HepG2 (cell line): Measurements from ENCODE around the gene PDE3A. TPM values are rescaled to one million over a fixed set of nuclear protein-coding genes. Genes with fewer than 3 reads are reported as not detected.

Source experiments
- ATAC-seq: fragments of 200-7000 bp; cut with Tn5 transposase; 3 replicates; pipeline ENCODE4 v1.9.1; 2020; ENCODE audit warnings: mild to moderate bottlenecking, moderate library complexity
- BruUV-seq: library from RNA; stranded (reverse); fragments of 400-500 nt; replicated peaks from 2 replicates; lab custom pipeline; 2021; lab: Mats Ljungman, UMichigan
- CTCF ChIA-PET: fragments of 300-600 bp; formaldehyde crosslinking; extraction: SDS; loops from one replicate; lab custom pipeline; 2021; ENCODE audit warnings: low total read pairs, inconsistent platforms, low intra/inter-chr PET ratio; lab: Yijun Ruan, JAX
- POLR2A ChIA-PET: fragments of 350-600 bp; sonication (Branson Sonifier 250); formaldehyde crosslinking; loops from one replicate; lab custom pipeline; 2020; ENCODE audit warnings: antibody characterized with exemption, inconsistent platforms; lab: Yijun Ruan, JAX
- DNase-seq: peaks from one replicate; pipeline ENCODE4 v3.0.0-alpha.2; 2015; ENCODE audit warnings: low spot score
- FAIRE-seq: peaks from 3 replicates; lab custom pipeline; 2011; peaks lifted over from hg19 to GRCh38; lab: Jason Lieb, UNC
- H2AFZ ChIP-seq: one replicate; pipeline ENCODE4 v1.6.1; 2011; ENCODE audit warnings: low read length, inconsistent platforms
- H3K27ac ChIP-seq: fragments of 300-600 bp; 3 replicates; pipeline ENCODE4 v1.8.0; 2011; ENCODE audit warnings: mixed run types, mild to moderate bottlenecking, mixed read lengths, low read length, inconsistent platforms; ENCODE audit not compliant: insufficient read depth; ENCODE audit errors: extremely low read length
- H3K27me3 ChIP-seq, 2 experiments: fragments of 200-600 bp in 1 of 2; 2 replicates in 1 of 2; 3 replicates in 1 of 2; pipeline versions ENCODE4 v1.6.0 to v1.8.0; 2011; ENCODE audit warnings: low read length in 2 of 2, mild to moderate bottlenecking in 2 of 2, moderate library complexity in 2 of 2, inconsistent platforms in 1 of 2; ENCODE audit not compliant: insufficient read depth in 2 of 2, control insufficient read depth in 1 of 2
- H3K36me3 ChIP-seq, 2 experiments: fragments of 200-600 bp in 1 of 2; replicated peaks in 1 of 2; 2 replicates in 1 of 2; 3 replicates in 1 of 2; pipeline versions ENCODE4 v1.5.1 to v1.8.0; 2011; ENCODE audit warnings: low read length in 2 of 2, inconsistent platforms in 1 of 2; ENCODE audit not compliant: insufficient read depth in 2 of 2, control insufficient read depth in 1 of 2
- H3K4me1 ChIP-seq: 2 replicates; pipeline ENCODE4 v1.5.1; 2012; ENCODE audit warnings: low read length, inconsistent platforms; ENCODE audit not compliant: insufficient read depth
- H3K4me2 ChIP-seq: 2 replicates; pipeline ENCODE4 v1.6.0; 2011; ENCODE audit warnings: low read depth, low read length, inconsistent platforms
- H3K4me3 ChIP-seq, 3 experiments: fragments of 200-600 bp in 1 of 3; sonication (generic), shearing (Covaris generic) in 1 of 3; replicated peaks in 1 of 3; 2 replicates each; pipeline ENCODE4 v1.5.1; 2011 to 2016; ENCODE audit warnings: low read length in 3 of 3, inconsistent platforms in 2 of 3, low read depth in 2 of 3, mild to moderate bottlenecking in 2 of 3, control low read depth in 1 of 3, mixed read lengths in 1 of 3; ENCODE audit not compliant: insufficient read depth in 1 of 3
- H3K79me2 ChIP-seq: one replicate; pipeline ENCODE4 v1.6.1; 2011; ENCODE audit warnings: low read length, inconsistent platforms; ENCODE audit not compliant: insufficient read depth
- H3K9ac ChIP-seq: 2 replicates; pipeline ENCODE4 v1.6.0; 2011; ENCODE audit warnings: mild to moderate bottlenecking, low read depth, low read length, inconsistent platforms; ENCODE audit not compliant: insufficient read depth
- H3K9me3 ChIP-seq: 2 replicates; pipeline ENCODE4 v1.5.1; 2012; ENCODE audit warnings: mild to moderate bottlenecking, low read length
- H4K20me1 ChIP-seq: 2 replicates; pipeline ENCODE4 v1.6.0; 2011; ENCODE audit warnings: inconsistent platforms, mild to moderate bottlenecking, low read length, moderate library complexity; ENCODE audit not compliant: insufficient read depth
- ASH2L ChIP-seq: fragments of 300-600, 200-600 bp; sonication (generic); IDR thresholded peaks from 2 replicates; pipeline ENCODE4 v1.7.0; 2017; ENCODE audit warnings: low read depth, mild to moderate bottlenecking, moderate library complexity, mixed read lengths, low read length; ENCODE audit not compliant: insufficient read length
- BORCS8-MEF2B ChIP-seq: sonication (generic); formaldehyde crosslinking; IDR thresholded peaks from 2 replicates; pipeline ENCODE4 v1.8.0; 2022; ENCODE audit warnings: mild to moderate bottlenecking, missing genetic modification reagents
- BRCA1 ChIP-seq: sonication (generic); formaldehyde crosslinking; IDR thresholded peaks from 2 replicates; pipeline ENCODE4 v1.4.0; 2020; ENCODE audit warnings: missing genetic modification reagents
- ELF3 ChIP-seq: IDR thresholded peaks from 2 replicates; pipeline ENCODE4 v1.6.1; 2016; ENCODE audit warnings: missing genetic modification reagents, missing compliant biosample characterization
- GATA4 ChIP-seq: sonication (generic); IDR thresholded peaks from 2 replicates; pipeline ENCODE4 v1.6.1; 2016; ENCODE audit warnings: antibody characterized with exemption, low read depth, borderline replicate concordance
- HOXA7 ChIP-seq: sonication (generic); formaldehyde crosslinking; IDR thresholded peaks from 2 replicates; pipeline ENCODE4 v1.8.1; 2022; ENCODE audit warnings: mild to moderate bottlenecking, missing genetic modification reagents, moderate library complexity
- HOXA9 ChIP-seq: sonication (generic); formaldehyde crosslinking; IDR thresholded peaks from 2 replicates; pipeline ENCODE4 v1.8.1; 2022; ENCODE audit warnings: missing genetic modification reagents, mild to moderate bottlenecking, moderate library complexity, borderline replicate concordance
- KDM3A ChIP-seq: IDR thresholded peaks from 2 replicates; pipeline ENCODE4 v1.6.1; 2018; ENCODE audit warnings: low read depth, missing compliant biosample characterization
- MAFF ChIP-seq: IDR thresholded peaks from 2 replicates; pipeline ENCODE4 v1.6.1; 2011; ENCODE audit warnings: low read depth, low read length, improper control_type of control experiment
- MAFK ChIP-seq, 2 experiments: IDR thresholded peaks in 1 of 2; conservative IDR thresholded peaks in 1 of 2; 2 replicates each; pipeline ENCODE4 v1.6.1; 2011; ENCODE audit warnings: improper control_type of control experiment in 2 of 2, low read length in 2 of 2
- NPAS2 ChIP-seq: sonication (generic); formaldehyde crosslinking; IDR thresholded peaks from 2 replicates; pipeline ENCODE4 v1.8.0; 2022; ENCODE audit warnings: mild to moderate bottlenecking, missing genetic modification reagents, borderline replicate concordance
- REL ChIP-seq: sonication (generic); formaldehyde crosslinking; conservative IDR thresholded peaks from 2 replicates; pipeline ENCODE4 v1.8.0; 2022; ENCODE audit warnings: mild to moderate bottlenecking, missing genetic modification reagents, moderate library complexity
- SMARCE1 ChIP-seq: fragments of 450-650 bp; IDR thresholded peaks from 2 replicates; pipeline ENCODE4 v1.6.1; 2017; ENCODE audit warnings: borderline replicate concordance
- SSRP1 ChIP-seq: IDR thresholded peaks from 2 replicates; pipeline ENCODE4 v1.6.1; 2016; ENCODE audit warnings: control low read depth
- ZNF143 ChIP-seq: sonication (generic); formaldehyde crosslinking; IDR thresholded peaks from 2 replicates; pipeline ENCODE4 v1.4.0; 2020; ENCODE audit warnings: missing genetic modification reagents
- ZNF333 ChIP-seq: sonication (generic); formaldehyde crosslinking; IDR thresholded peaks from 2 replicates; pipeline ENCODE4 v1.4.0; 2020; ENCODE audit warnings: mild to moderate bottlenecking, missing genetic modification reagents, borderline replicate concordance
- ZNF567 ChIP-seq: sonication (generic); formaldehyde crosslinking; IDR thresholded peaks from 2 replicates; pipeline ENCODE4 v1.8.1; 2023; ENCODE audit warnings: mild to moderate bottlenecking, missing genetic modification reagents, borderline replicate concordance
- WGBS: methylation state at CpG from one replicate; pipeline ENCODE4 v1.1.6; 2017; ENCODE audit warnings: low lambda C conversion rate; 5-methylcytosine and 5-hydroxymethylcytosine counted together
- in situ Hi-C: cut with HindIII; loops from 2 replicates; pipeline ENCODE4 v1.10.0; 2017; ENCODE audit warnings: low pct_unique_long_range_greater_than_20kb; ENCODE audit not compliant: extremely low pct_ligation_motif_present
- intact Hi-C: fragments of 100-400 bp; cut with micrococcal nuclease; formaldehyde crosslinking; loops from one replicate; pipeline ENCODE4 v1.10.0; 2022; ENCODE audit not compliant: unreplicated experiment
- polyA plus RNA-seq, 8 experiments: library from polyadenylated mRNA; depleted of rRNA in 3 of 8; stranded (reverse) in 7 of 8; unstranded in 1 of 8; fragments of >200 nt; fragmentation: Illumina TruSeq in 4 of 8; extraction: Trizol in 4 of 8; gene quantifications; 2 replicates each; pipeline versions ENCODE4 v1.2.1 to v1.2.3, GENCODE V29; 2011 to 2016; ENCODE audit warnings: low read depth in 4 of 8, missing spikeins in 1 of 8, mixed read lengths in 1 of 8; ENCODE audit not compliant: insufficient read depth in 1 of 8
- total RNA-seq, 5 experiments: library from RNA; depleted of rRNA; stranded (reverse); fragments of >200 nt; fragmentation: Illumina TruSeq; extraction: Trizol; gene quantifications; 2 replicates each; pipeline ENCODE4 v1.2.3, GENCODE V29; 2016; ENCODE audit warnings: low read depth in 1 of 5
- TF ChIP-seq, protein P1 (sequence below): sonication (generic); formaldehyde crosslinking; IDR thresholded peaks from 2 replicates; pipeline ENCODE4 v1.5.1; 2020; ENCODE audit warnings: missing genetic modification reagents, mild to moderate bottlenecking, borderline replicate concordance
- TF ChIP-seq, protein P2 (sequence below): IDR thresholded peaks from 2 replicates; pipeline ENCODE4 v1.6.1; 2016; ENCODE audit warnings: low read depth, missing genetic modification reagents, missing compliant biosample characterization

Gene PDE3A
- total and polyA plus RNA-seq, 2 of the 13 experiments (the other 11 are each of a cell fraction or from before 2014, with no cell fraction given), result 0.77 to 1.5 TPM

DNA sequence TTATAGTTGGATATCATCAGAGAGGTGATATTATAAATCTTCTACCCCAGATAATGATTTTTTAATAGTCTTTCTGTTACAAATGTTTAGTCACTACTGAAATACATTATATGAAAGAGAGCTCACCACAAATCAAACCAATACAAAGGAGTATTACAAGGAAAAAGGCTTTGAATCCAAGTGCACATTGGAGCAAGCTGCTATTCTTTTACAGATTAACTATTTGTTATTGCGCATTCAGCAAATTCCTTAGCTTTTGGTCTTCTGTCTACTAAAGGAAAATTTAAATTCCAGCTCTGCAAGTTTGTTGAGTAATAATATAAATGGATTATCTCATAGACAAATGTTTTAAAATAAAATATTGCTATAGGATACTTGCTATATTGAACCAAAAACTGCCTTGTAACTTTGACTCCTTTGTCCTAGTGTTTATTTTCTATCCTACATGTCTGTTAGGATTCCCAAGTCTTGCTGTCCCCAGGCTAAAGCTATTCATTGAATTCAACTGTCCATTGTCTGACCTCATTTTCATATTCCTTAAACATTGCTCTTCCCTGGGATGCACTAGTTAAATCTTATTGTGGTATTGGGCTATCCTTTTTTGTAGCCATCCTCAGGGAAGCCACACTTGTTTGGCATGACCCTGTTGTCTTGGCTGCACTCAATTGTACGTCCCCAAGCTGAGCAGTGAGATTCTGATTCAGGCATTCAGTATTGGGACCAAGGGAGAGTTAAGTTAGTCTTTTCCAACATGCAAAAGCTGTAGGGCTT is 41.5 kb downstream of the PDE3A start (continued):
- TF ChIP-seq, protein P1, sequence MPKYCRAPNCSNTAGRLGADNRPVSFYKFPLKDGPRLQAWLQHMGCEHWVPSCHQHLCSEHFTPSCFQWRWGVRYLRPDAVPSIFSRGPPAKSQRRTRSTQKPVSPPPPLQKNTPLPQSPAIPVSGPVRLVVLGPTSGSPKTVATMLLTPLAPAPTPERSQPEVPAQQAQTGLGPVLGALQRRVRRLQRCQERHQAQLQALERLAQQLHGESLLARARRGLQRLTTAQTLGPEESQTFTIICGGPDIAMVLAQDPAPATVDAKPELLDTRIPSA (CRISPR knock-in tag), result no peak
- TF ChIP-seq HOXA7 (CRISPR knock-in tag), result no peak
- TF ChIP-seq REL, result no peak
- peak; percentile 67 to 71 for TF ChIP-seq MAFK (conservative IDR thresholded peaks at IDR 0.05 in 1 of 2, IDR thresholded peaks at IDR 0.05 in 1 of 2; ENCODE audit: low read length in 2 of 2)
- no peak for TF ChIP-seq ASH2L
- no peak for TF ChIP-seq ELF3
- TF ChIP-seq ZNF333 (CRISPR knock-in tag), result no peak
- TF ChIP-seq GATA4, result no peak
- TF ChIP-seq ZNF143, result no peak
- peak; percentile 57 for TF ChIP-seq MAFF
- TF ChIP-seq HOXA9 (CRISPR knock-in tag), result no peak

GRCh38 chr12:20410734-20411133 is 42.4 kb downstream of the PDE3A start:
- POLR2A ChIA-PET, result no interaction called here
- H3K79me2 ChIP-seq, result no peaks in the 10 kb centered on the region
- no peak for FAIRE-seq
- TF ChIP-seq ZNF567 (no peak), BORCS8-MEF2B (CRISPR knock-in tag) (no peak), KDM3A (no peak), BRCA1 (no peak), SSRP1 (no peak), NPAS2 (CRISPR knock-in tag) (no peak), SMARCE1 (no peak)
- TF ChIP-seq, protein P2, sequence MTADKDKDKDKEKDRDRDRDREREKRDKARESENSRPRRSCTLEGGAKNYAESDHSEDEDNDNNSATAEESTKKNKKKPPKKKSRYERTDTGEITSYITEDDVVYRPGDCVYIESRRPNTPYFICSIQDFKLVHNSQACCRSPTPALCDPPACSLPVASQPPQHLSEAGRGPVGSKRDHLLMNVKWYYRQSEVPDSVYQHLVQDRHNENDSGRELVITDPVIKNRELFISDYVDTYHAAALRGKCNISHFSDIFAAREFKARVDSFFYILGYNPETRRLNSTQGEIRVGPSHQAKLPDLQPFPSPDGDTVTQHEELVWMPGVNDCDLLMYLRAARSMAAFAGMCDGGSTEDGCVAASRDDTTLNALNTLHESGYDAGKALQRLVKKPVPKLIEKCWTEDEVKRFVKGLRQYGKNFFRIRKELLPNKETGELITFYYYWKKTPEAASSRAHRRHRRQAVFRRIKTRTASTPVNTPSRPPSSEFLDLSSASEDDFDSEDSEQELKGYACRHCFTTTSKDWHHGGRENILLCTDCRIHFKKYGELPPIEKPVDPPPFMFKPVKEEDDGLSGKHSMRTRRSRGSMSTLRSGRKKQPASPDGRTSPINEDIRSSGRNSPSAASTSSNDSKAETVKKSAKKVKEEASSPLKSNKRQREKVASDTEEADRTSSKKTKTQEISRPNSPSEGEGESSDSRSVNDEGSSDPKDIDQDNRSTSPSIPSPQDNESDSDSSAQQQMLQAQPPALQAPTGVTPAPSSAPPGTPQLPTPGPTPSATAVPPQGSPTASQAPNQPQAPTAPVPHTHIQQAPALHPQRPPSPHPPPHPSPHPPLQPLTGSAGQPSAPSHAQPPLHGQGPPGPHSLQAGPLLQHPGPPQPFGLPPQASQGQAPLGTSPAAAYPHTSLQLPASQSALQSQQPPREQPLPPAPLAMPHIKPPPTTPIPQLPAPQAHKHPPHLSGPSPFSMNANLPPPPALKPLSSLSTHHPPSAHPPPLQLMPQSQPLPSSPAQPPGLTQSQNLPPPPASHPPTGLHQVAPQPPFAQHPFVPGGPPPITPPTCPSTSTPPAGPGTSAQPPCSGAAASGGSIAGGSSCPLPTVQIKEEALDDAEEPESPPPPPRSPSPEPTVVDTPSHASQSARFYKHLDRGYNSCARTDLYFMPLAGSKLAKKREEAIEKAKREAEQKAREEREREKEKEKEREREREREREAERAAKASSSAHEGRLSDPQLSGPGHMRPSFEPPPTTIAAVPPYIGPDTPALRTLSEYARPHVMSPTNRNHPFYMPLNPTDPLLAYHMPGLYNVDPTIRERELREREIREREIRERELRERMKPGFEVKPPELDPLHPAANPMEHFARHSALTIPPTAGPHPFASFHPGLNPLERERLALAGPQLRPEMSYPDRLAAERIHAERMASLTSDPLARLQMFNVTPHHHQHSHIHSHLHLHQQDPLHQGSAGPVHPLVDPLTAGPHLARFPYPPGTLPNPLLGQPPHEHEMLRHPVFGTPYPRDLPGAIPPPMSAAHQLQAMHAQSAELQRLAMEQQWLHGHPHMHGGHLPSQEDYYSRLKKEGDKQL (CRISPR knock-in tag), result no peak

More at GRCh38 chr12:20410734-20411133, 42.4 kb downstream of the PDE3A start:
- H3K36me3 ChIP-seq, result no peaks in the 10 kb centered on the region
- WGBS, result 0% methylated on average over 1 of the region's 1 CpG
- no peaks in the 10 kb centered on the region for H3K4me1 ChIP-seq
- no peak overlapping the region for H3K9ac ChIP-seq
- in situ Hi-C loops (no loop called here), intact Hi-C loops (no loop called here)
- no peak overlapping the region for H2AFZ ChIP-seq
- no peaks in the 10 kb centered on the region for H4K20me1 ChIP-seq
- CTCF ChIA-PET, result no interaction called here
- no TSS peak for BruUV-seq
- no peak overlapping the region for H3K27ac ChIP-seq
- no peak overlapping the region for H3K4me3 ChIP-seq
- ATAC-seq (no peak), DNase-seq (no peak)
- no peaks in the 10 kb centered on the region for H3K9me3 ChIP-seq
- H3K4me2 ChIP-seq, result no peak overlapping the region
- H3K27me3 ChIP-seq, result no peaks in the 10 kb centered on the region
